AML-193 (cell line): Measurements from ENCODE around the gene JAML.

Source experiments
- DNase-seq, 2 experiments: peaks; one replicate each; lab custom pipeline; 2025; lab: John Stamatoyannopoulos, UW

The JAML gene, protein sequence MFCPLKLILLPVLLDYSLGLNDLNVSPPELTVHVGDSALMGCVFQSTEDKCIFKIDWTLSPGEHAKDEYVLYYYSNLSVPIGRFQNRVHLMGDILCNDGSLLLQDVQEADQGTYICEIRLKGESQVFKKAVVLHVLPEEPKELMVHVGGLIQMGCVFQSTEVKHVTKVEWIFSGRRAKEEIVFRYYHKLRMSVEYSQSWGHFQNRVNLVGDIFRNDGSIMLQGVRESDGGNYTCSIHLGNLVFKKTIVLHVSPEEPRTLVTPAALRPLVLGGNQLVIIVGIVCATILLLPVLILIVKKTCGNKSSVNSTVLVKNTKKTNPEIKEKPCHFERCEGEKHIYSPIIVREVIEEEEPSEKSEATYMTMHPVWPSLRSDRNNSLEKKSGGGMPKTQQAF

DNA sequence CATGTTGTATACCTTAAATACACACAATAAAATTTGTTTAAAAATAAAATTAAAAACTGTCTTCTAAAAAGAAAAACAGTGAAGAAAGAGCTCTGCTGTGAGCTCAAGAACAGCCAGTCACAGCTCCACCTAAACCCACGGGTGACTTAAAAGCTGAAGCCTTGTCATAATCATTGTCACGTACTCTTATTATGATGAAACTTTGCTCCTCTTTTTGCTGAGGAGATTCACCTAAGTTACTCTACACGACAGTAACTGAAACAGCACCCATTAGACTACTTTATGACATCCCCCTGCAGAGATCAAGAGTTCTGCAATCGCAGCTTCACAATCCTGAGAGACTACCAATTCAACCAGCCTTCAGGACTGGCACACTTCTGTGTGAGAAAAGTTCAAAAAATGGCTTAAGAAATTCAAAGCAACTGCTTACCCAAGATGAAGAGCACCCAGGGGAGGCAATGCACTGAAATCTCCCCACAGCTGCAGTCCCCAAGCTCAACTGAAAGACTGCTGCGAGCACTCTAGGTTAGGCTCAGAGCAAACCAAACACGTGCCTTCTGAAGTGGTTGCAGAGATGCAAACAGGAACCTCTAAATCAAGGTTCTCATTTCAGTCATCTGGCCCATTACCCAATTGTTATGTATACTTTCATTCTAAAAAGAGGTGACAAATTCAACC, at the start of gene JAML:
TSS of gene JAML (minus strand) at position 501 of the 678 bp plus-strand sequence. CDS start 10,145 bp downstream, outside the sequence.
- no peak for DNase-seq

DNA sequence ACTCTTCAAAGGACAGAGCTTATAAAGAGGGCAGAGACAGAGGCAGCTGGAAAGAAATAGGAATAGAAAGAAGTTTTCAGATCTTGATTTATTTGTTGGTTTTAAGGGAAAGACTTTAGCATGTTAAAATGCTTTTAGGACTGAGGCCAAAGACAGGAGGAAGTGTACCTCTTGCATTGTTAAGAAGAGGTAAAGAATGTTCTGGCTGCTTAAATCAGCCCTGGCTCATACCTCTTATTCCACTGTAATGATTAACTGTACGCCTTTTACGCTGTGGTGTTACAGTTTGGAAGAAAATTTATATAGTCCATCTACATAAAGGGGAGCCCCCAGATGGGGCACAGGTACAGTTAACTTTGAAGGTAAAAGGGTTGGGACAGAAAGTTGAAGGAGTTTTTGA, 49.4 kb upstream of the JAML start:
- no peak for DNase-seq

DNA sequence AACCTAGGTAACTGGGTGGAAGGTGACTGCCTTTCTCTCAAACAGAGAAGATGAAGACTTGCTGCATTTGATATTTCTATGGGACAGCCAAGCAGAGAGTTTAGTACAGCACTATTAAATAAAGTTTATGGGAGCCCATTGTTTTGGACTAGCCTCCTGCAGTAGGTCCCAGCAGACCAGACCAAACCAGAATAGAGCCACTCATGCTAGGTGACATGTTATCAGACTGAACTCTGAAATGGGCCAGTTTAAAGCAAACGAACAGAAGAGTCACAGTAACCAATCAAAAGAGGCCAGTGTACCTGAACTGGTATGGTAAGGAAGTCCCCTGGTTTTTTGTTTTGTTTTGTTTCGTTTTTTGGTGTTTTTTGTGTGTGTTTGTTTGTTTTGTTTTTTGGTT, 47.2 kb upstream of the JAML start:
- no peak for DNase-seq

DNA sequence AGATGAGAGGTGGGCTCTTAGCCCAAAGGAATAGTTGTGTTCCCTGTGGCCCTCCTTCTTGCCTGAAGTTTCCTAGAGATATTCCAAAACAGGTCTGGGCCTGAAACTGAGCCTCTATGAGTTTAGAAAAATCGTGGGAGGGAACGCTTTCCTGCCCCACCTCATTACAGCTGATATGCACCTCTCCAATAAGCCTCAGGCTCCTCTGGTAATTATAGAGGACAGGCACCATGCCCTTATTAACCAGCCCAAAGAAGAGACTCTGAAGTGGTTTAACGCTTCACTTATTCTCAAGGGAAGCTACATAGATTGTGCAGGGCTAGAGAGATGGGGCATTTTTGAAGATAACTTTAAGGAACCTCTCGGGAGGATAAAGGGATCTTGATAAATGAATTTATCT, 42.7 kb upstream of the JAML start:
- no peak for DNase-seq

DNA sequence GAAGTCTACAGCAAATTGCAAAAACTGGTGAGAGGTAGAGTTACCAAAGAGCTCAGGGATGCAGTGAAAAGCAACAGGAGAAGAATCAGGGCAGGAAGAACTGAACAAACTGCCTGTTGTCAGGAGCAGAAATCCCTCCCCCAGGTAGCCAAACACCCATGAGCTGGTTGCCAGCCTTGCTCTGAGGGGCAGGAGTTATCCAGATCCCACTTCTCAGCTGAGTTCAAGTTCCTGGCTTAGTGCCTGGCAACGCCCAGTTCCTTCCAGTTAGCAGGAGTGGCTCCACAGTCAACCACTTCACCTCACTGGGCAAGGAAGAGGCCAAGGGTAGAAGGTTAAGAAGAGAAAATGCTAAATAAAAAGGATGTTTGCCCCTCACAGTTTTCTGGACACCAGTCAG, 41.1 kb upstream of the JAML start:
- DNase-seq, result no peak

DNA sequence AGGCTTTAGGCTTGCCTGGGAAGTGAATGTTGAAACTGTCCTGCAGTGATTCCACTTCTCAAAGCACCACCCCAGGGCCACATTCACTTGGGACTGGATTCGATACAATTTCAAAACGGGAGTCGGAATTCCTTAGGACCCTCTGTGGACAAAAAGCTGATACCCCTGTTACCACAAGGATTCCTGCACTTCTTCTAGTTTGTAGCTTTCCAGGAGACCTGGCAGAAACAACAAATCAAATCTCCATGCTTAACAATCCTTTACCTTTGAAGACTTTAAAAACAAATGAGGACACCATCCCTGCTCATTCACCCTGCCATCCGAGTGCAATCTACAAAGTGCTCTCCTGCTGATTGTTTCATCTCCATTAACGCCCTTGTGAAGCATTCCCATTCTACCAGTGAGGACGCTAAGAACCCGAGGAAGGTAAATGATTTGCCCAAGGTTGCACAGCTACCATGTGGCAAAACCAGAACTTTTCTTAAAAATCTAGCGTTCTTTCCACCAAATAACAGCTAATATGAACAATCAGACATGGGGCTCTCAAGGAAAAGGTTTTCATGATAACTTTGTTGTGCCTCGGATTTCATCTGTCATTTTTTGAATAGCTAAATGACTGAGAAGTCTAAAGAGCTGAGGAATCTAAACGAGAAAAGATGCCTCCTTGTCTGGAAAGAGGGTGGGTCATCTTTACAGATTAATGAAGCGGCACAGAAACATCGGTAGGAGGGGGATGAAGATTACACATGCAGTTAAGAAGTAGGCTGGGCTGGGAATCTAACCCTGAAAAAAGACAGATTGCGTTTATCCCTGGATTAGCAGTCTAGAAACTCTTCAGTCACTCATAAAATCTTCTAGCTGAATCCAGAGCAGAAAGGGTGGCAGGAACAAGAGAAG, 40.0 kb upstream of the JAML start:
- no peak for DNase-seq

DNA sequence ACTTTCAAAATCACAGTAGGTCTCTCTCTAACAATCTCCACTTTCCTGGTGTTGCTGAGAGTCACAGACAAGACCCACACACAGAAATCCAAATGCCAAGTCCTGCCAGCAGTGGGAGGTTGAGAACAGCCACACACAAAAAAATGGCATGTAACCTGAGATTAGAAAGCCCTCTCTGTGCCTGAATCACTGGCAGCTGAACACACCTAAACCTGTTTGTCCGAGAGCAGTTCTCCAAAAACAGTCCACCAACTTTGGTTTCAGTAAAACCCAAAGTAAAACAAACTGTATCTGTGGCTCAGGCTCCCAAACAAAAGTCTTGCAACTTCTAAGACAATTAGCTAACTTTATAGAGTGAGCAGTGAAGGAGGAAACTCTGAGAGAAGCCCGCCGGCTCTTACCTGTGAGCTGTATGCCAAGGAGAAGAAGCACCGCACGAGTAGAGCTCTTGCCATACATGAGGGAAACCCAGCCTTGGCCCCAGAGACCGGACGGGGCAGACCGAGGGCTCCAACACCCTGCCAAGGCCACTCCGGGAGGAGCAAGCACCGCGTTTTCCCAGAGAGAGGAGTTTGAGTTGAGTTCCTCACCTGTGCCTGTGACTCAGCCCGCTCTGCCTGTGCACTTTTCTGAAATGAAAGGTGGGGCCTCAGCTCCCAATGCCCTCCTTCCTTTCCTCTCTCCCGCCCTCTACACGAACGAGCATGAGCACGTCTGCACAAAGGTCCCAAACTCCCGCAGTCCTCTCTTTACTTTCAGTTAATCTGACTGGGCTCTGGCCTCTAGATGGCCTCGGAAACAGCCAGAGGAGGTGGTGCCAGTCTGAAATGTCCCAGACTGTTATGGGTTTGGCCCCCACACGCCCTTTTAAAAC, 39.1 kb upstream of the JAML start, which contains the start of gene MPZL2:
TSS of gene MPZL2 (minus strand) at position 603 of the 874 bp plus-strand sequence. CDS start at position 459, 144 bp downstream.
- no peak for DNase-seq

DNA sequence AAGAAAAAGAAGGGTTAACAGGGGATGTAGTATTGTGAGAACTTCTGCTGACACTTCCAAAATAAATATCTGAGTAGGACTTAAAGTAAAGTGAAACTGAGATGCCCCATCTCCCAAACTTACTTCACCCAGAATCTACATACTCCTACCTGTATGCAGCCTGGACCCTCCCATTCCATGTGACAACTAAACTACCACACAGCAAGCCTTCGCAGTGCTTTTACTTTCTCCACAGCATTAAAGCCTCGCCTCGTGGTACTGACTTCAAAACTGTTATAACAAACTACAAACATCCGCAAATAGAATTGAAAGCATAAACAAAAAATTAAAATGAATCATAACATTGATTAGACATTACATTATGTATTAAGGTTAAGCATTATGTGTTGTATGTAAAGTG, 38.3 kb upstream of the JAML start:
- DNase-seq, result no peak

DNA sequence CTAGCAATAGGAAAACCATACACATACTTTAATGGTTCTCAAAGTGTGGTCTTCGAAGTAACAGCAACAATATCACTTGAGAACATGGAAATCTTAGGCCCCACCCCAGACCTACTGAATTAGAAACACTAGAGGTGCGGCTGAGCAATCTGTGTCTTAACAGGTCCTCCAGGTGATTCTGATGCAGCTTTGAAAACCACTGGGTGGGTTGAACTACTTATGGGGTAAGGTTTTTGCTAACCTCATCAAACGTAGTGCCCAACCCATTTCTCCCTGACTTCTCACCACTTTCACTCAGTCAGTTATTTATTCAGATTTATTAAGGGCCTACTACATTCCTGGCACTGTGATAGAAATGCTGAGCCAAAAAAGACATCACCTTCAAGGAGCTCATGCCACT, 35.5 kb upstream of the JAML start:
- no peak for DNase-seq

DNA sequence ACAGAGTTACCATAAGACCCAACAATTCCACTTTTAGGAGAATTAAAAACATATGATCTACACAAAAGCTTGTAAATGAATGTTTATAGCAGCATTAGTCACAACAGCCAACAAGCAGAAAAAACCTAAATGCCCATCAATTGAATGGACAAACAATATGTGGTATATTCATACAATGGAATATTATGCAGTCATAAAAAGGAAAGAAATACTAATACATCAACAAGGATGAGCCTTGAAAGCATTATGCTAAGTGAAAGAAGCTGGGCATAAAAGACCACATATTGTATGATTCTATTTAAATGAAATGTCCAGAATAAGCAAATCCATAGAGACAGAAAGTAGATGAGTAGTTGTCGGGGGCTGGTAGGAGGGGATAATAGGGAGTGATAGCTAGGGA, 34.3 kb upstream of the JAML start:
- DNase-seq, result no peak

DNA sequence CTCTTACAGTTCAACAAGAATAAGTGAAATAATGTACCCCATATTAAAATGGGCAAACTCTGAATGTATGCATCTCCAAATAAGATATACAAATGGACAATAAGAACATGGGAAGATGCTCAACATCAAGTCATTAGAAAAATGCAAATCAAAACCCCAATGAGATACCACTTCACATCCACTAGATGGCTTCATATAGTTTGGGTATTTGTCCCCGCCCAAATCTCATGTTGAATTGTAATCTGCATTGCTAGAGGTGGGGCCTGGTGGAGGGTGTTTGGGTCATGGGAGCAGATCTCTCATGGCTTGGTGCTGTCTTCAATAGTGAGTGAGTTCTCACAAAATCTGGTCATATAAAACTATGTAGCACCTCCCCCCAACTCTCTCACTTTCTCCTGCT, 33.6 kb upstream of the JAML start:
- DNase-seq, result peak; percentile 12 to 14

DNA sequence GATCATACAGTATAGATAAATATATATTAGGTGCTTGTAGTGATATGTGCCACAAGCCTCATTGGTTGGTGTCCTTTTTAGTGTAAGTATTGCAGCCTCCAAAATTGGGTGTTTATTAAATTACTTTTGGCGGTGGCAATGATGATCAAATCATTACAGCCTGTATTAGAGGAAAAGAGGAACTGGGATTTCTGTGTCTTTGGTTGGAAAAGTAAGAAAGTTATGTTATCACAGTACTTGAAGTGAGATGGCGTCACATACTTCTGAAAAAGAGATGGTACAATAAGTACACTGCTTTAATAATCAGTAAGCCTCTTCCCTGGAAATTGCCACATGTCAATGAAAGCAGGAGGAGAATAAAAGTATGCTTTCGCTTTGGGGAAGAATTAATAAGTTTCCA, 27.9 kb upstream of the JAML start:
- DNase-seq, result peak in 1 of 2 experiments; percentile 23

DNA sequence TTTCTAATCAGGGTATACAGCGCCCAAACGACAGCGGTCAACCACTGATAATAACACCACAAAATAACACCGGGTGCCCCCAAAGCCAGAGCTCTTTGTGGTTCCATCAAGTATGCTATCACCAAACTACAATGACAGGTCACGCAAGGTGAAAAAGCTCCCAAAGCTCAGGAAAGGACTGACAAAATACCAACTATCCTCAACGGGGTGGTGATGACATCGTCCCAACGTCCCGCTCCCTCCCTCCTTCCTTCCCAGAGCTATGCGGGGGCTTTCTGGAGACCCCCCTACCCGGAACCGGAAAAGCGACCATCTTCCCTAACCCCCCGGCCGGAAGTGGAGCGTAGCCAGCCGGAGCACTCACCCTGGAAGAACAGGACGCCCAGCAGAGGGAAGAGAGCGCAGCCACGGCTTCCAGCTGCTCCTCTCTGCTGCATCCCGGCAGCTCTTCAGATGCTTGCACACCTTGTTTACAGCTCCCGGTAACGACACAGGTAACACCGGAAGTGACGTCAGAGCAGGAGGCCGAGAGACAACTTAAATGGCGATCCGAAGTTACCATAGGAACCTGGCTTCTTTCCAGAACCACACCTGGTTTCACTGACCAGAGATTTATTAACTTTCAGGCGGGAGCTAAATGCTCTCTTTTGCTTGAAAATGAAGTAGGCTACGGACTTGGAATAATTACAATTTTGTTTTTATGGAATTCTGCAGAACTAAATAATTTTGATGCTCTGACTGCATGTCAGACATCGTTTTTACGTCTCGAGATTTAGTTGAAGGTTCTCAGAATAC, 27.2 kb upstream of the JAML start, which contains the start of gene MPZL3:
TSS of gene MPZL3 (minus strand) at position 508 of the 795 bp plus-strand sequence. CDS start at position 437, 71 bp downstream.
- DNase-seq, result peak; percentile 31 to 43

DNA sequence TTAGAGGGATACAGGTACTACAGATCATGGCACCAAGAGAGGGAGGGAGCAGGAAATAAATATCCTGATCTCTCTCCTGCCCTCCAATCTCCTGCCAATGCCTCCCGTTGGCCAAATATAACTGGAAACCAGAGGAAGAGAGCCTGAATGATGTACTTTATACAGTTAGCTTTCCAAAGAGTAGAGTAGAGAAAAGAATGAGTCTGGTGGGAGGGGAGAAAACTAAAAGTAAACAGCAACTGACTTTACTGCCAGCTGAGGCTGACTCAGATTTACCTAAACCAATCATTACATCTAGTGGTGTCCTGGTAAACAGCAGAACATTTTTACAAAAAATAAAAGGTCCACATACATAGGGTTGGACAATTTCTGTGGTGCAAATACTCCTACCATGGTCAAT, 22.2 kb upstream of the JAML start:
- DNase-seq, result no peak

DNA sequence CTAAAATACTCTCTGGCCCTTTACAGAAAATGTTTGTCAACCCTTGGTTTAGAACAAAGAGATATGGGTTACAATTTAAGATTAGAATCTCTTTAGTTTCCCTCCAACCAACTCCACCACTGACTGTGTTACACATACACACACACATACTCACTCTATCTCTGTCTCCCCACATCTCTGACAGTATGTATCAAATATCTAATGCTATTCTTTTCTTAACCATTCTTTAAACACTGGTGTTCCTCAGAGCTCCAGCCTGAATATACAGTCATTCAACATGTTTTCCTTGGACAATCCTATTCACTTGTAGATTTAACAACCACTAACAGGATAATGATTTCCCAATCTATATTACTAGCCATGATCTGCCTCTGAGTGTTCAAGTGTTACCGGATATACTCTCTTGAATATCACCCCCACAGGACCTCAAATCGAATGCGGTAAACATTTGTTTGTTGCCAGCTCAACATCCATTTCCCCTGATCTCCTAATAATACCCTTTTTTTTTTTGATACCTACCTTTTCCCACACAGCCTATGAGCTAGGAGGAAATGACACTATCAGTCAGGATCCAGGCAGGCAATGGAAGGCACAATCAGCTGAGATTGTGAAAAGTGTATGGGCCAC, 21.2 kb upstream of the JAML start:
- no peak for DNase-seq

DNA sequence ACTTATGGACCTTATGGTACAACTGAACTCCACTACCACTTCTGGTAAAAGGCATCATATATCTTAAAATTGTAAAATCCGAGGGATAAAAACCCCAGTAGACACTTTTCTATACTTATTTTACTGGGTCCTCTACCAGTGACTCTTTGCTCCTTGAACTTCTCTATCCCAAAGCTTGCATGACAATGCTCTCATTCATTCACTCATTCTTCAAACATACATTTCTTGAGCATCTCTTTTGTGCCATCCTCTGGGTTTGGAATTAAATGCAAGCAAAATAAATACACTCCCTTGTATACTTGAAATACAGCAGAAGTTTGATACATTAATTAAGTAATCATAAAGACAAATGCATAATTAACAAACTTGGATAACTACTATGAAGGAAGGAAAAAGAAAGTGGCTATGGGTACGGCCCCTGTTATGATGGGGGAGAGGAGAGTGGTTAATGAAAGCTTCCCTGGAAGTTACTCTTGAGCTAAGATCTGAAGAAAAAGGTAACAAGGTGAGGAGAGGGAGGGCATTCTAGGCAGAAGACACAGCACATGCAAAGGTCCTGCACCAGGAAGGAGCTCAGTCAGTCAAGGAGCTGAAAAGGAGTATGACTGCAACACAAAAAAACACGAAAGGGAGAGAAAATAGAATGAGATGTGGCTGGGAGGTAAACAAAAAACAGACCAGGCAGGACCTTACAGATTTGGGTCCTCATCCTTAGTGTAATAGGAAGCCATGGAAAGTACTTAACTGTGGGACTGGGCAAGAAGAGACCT, 19.4 kb upstream of the JAML start:
- no peak for DNase-seq

DNA sequence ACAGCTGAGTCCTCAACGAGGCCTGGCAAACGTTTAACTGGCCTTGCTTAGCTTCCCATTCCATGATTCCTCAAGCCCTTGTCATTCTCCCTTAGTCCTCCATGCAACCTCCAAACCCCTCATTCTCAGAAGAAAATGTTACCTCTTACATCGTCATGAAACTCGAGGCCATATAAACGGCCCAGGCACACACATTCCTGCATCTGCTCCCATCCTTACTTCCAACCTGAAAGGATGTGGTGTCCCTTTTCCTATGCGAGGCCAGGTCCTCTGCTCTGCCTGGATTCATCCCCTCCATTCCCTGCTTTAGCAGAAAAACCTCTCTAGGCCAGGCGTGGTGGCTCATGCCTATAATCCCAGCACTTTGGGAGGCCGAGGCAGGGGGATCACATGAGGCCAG, 18.4 kb upstream of the JAML start:
- DNase-seq, result no peak

DNA sequence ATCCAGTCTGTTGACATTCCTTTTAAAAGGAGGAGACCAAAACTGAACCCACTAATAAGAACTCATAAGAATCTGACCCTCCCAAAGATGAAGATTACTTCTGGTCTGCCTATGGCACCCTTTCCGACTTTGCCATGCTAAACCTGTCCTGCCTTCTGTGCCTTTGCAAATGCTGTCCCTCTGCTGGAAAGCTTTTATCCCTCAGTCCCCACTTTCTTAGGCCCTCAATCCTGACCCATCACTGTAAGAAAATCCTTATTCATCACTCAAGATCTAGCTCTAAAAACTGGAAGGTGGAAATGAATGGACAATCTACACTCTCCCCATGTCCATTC, 16.9 kb upstream of the JAML start:
- no peak for DNase-seq
